Mammary epithelial cell (primary cell): Measurements from ENCODE around the gene CAMK2D.

Experiments
- CTCF ChIP-seq, 2 donors: IDR thresholded peaks in 1 of 2; conservative IDR thresholded peaks in 1 of 2; 2 replicates each; pipeline ENCODE4 v1.5.1; 2011 to 2012; ENCODE audit warnings: inconsistent platforms in 2 of 2, low read length in 2 of 2, mild to moderate bottlenecking in 2 of 2, control low read depth in 1 of 2, low read depth in 1 of 2; ENCODE audit not compliant: insufficient read depth in 1 of 2; ENCODE audit errors: extremely low read depth in 1 of 2
- EZH2 ChIP-seq: IDR thresholded peaks from 2 replicates; pipeline ENCODE4 v1.6.1; 2012; ENCODE audit warnings: low read length, inconsistent platforms, borderline replicate concordance

DNA sequence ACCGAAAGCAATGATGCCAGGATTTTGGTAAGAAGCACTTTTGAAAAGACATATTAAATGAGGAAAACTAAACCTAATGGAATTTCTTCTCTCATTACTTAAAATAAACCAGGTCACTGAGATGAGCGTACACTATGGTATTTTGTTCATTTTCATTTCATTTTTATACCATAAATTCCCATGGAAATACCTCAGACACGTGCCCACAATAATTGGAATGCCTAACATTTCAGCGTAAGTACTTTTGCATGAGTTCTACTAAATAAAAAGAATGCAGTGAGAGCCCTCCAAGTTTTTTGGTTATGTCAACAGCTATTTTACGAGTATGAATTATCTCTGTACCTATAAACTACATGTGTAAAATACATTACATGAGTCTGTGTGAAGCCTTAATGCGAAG lies 3.2 kb downstream of the CAMK2D start:
- TF ChIP-seq CTCF (conservative IDR thresholded peaks at IDR 0.05 in 1 of 2, IDR thresholded peaks at IDR 0.05 in 1 of 2; ENCODE audit: extremely low read depth in 1 of 2, insufficient read depth in 1 of 2, low read depth in 1 of 2, low read length in 2 of 2) (no peak), EZH2 (no peak)
